BE2C (cell line): ENCODE measurements around the gene MRM2. TPM values are rescaled to one million over a fixed set of nuclear protein-coding genes. Genes with fewer than 3 reads are reported as not detected.

ENCODE experiments used
- DNase-seq: peaks from one replicate; pipeline ENCODE4 v3.0.0-alpha.2; 2020
- H3K27me3 ChIP-seq: fragments of 250-450 bp; sonication (Bioruptor Pico); 2 replicates; pipeline ENCODE4 v1.5.1; 2020; ENCODE audit warnings: mild to moderate bottlenecking
- H3K36me3 ChIP-seq: fragments of 250-450 bp; sonication (Bioruptor Pico); 2 replicates; pipeline ENCODE4 v1.5.1; 2020; ENCODE audit warnings: mild to moderate bottlenecking
- H3K4me1 ChIP-seq: fragments of 250-450 bp; sonication (Bioruptor Pico); 2 replicates; pipeline ENCODE4 v1.5.1; 2020
- H3K4me3 ChIP-seq: 2 replicates; pipeline ENCODE4 v1.5.1; 2011; ENCODE audit warnings: low read depth, low read length
- H3K9me3 ChIP-seq: fragments of 250-450 bp; sonication (Bioruptor Pico); 2 replicates; pipeline ENCODE4 v1.5.1; 2020
- polyA plus RNA-seq: library from polyadenylated mRNA; unstranded; fragments of >200 nt; gene quantifications from one replicate; pipeline ENCODE4 v1.2.1, GENCODE V29; 2012; ENCODE audit warnings: low read depth, missing spikeins; ENCODE audit not compliant: insufficient read length, insufficient read depth
- TF ChIP-seq, protein P1 (sequence below): IDR thresholded peaks from 2 replicates; pipeline ENCODE4 v1.5.1; 2012; ENCODE audit warnings: mild to moderate bottlenecking, low read depth, low read length

Gene MRM2
- polyA plus RNA-seq = 76.2 TPM

DNA sequence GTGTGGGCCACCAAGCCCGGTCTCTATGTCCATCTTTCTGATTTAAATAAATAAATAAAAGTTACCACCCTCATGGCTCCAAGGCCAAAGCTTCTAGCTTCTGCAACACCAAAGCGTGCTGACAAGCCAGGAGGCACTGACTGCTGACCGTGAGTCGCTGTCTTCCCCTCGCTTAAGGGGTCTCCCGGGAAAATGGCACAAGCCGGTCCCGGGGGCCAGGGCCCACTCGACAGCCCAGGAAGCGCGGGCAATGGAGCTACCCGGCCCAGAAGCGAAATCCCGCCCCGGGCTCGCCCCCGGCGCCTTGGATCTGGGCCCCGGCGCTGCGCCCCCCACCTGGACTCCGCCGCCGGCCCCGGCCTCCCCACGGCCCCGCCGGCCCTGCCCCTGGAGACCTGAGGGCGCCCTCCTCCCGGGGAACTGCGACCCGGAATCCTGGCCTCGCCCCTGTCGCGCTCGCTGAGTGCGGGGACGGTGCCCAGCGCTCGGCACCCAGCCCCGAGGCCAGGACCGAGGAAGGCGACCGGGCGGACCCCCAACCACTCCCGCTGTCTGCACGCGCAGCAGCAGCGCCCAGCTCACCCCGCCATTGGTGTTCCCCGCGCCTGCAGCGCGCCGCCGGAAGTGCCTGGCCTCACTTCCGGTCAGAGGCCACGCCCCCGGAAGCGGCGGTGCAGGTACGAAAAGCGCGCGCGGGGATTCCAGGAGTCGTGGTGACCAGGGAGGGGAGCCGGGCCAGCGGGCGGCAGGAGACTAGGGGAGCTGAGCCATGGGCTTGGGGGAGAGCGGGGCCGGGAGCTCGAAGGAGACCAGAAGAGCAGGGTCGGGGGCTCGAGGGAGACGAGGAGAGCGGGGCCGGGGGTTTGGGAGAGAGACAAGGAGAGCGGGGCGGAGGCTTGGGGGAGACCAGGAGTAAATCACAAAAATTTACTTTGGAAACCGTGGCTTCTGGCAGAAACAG, at the start of gene MRM2, which contains the start of gene NUDT1:
MRM2 (minus strand) TSS at position 626 of the 961 bp plus-strand sequence; CDS start at position 590, 36 bp downstream.
NUDT1 (plus strand) TSS at position 647 of the 961 bp plus-strand sequence. CDS start 2,349 bp downstream, outside the sequence.
- Histone ChIP-seq H3K27me3 (no peaks in the 10 kb centered on the region), H3K4me1 (peaks cover 4% of the 10 kb centered on the region), H3K9me3 (no peaks in the 10 kb centered on the region), H3K36me3 (peaks cover 26% of the 10 kb centered on the region), H3K4me3 (peak within 1 kb of the TSS; percentile 95)
- peak; percentile 90 for DNase-seq
- TF ChIP-seq, protein P1, sequence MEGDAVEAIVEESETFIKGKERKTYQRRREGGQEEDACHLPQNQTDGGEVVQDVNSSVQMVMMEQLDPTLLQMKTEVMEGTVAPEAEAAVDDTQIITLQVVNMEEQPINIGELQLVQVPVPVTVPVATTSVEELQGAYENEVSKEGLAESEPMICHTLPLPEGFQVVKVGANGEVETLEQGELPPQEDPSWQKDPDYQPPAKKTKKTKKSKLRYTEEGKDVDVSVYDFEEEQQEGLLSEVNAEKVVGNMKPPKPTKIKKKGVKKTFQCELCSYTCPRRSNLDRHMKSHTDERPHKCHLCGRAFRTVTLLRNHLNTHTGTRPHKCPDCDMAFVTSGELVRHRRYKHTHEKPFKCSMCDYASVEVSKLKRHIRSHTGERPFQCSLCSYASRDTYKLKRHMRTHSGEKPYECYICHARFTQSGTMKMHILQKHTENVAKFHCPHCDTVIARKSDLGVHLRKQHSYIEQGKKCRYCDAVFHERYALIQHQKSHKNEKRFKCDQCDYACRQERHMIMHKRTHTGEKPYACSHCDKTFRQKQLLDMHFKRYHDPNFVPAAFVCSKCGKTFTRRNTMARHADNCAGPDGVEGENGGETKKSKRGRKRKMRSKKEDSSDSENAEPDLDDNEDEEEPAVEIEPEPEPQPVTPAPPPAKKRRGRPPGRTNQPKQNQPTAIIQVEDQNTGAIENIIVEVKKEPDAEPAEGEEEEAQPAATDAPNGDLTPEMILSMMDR = no peak

DNA sequence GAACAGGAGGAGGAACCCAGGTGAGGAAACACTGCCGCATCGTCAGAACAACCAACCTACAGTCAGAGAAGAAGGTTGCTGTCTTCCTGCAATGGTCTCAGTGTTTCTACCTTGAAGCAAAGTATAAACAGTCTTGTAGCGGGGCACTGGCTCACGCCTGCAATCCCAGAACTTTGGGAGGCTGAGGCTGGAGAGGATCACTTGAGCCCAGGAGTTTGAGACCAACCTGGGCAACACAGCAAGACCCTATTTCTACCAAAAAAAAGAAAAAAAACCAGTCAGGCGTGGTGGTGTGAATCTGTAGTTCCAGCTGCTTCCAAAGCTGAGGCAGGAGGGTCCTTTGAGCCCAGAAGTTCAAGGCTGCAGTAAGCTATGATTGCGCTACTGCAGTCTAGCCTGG, 48.9 kb upstream of the MRM2 start:
- H3K4me3 ChIP-seq = no peak overlapping the region
- no peaks in the 10 kb centered on the region for H3K27me3 ChIP-seq
- no peak for DNase-seq
- H3K36me3 ChIP-seq = no peaks in the 10 kb centered on the region
- H3K9me3 ChIP-seq = no peaks in the 10 kb centered on the region
- H3K4me1 ChIP-seq = no peaks in the 10 kb centered on the region
- TF ChIP-seq, protein P1 = no peak

DNA sequence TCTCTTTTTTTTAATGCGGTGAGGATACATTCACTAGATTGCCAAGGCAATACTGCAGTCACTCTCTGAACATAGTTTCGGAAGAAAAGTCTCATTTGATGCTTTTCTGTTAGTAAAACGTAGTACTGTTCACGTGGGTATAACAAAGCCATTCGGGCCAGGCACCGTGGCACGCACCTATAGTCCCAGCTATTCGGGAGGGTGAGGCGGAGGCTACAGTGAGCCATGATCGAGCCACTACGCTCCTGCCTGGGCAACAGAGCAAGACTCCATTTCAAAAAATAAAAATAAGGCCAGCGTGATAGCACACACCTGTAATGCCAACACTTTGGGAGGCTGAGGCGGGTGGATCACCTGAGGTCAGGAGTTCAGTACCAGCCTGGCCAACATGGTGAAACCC, 47.6 kb upstream of the MRM2 start:
- no peaks in the 10 kb centered on the region for H3K27me3 ChIP-seq
- H3K4me1 ChIP-seq = no peaks in the 10 kb centered on the region

DNA sequence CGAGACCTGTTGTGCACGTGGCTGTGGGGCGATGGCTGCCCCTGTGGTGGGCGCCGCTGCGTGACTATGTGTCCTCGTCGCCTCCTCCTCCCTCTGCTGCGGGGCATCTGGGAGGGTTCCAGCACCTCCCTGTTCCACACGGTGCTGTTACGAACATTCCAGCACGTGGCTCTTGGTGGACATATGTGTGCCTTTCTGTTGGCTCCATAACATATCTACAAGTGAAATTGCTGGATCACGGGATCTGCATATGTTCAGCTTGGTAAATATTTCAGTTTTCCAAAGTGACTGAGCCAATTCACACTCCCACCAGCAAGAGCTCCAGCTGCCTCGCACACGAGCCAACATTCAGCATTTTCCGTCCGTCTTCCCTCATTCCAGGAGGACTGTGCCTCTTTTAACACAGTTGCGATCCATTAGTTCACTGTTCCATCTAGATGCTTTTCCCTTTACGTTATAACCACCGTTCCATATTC, 47.1 kb upstream of the MRM2 start:
- H3K4me3 ChIP-seq = no peak overlapping the region
- TF ChIP-seq, protein P1 = no peak
- no peaks in the 10 kb centered on the region for H3K4me1 ChIP-seq
- H3K36me3 ChIP-seq = no peaks in the 10 kb centered on the region
- no peaks in the 10 kb centered on the region for H3K9me3 ChIP-seq
- no peak for DNase-seq
- H3K27me3 ChIP-seq = no peaks in the 10 kb centered on the region

More for the DNA sequence above, 47.6 kb upstream of the MRM2 start:
- no peak for DNase-seq
- Histone ChIP-seq H3K4me3 (no peak overlapping the region), H3K9me3 (no peaks in the 10 kb centered on the region), H3K36me3 (no peaks in the 10 kb centered on the region)
- TF ChIP-seq, protein P1 = no peak

DNA sequence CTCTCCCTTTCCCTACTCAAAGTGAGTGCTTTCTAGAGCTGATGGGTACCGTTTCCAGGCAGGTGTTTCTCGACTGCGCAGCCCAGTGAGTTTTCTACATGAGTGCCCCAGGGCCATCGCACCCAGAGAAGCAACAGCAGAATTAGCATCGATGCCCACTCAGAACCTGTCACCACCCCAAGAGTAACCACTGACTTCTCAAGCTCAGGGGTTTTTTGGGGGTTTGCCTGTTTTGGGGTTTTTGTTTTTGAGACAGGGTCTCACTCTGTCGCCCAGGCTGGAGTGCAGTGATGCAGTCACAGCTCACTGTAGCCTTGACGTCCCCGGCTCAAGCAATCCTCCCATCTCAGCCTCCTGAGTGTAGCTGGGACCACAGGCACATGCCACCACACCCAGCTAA, 46.5 kb upstream of the MRM2 start:
- no peaks in the 10 kb centered on the region for H3K9me3 ChIP-seq
- H3K4me3 ChIP-seq = no peak overlapping the region
- no peaks in the 10 kb centered on the region for H3K4me1 ChIP-seq
- no peak for DNase-seq
- no peaks in the 10 kb centered on the region for H3K36me3 ChIP-seq
- TF ChIP-seq, protein P1 = no peak
- H3K27me3 ChIP-seq = no peaks in the 10 kb centered on the region

DNA sequence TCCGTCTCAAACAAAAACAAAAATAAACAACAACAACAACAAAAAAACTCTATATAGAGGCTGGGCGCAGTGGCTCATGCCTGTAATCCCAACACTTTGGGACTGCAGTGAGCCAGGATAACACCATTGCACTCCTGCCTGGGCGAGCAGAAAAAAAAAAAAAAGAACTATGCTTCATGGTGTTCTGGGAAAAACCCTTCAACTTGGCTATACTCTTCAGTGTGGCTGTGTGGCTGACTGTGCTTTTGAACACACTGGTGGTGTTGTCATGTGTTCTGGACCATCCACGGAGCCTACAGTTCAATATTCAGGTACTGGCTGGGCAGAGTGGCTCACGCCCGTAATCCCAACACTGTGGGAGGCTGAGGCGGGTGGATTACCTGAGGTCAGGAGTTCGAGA, 45.7 kb upstream of the MRM2 start:
- TF ChIP-seq, protein P1 = no peak
- Histone ChIP-seq H3K4me3 (no peak overlapping the region), H3K36me3 (no peaks in the 10 kb centered on the region), H3K9me3 (no peaks in the 10 kb centered on the region), H3K4me1 (no peaks in the 10 kb centered on the region), H3K27me3 (no peaks in the 10 kb centered on the region)
- no peak for DNase-seq
